ENCODE results near the gene DGCR8. TPM values are rescaled to one million over a fixed set of nuclear protein-coding genes. Genes with fewer than 3 reads are reported as not detected.

DGCR8 gene
- total RNA-seq, 1 experiment from 2014 or later, result 34.7 TPM

DNA sequence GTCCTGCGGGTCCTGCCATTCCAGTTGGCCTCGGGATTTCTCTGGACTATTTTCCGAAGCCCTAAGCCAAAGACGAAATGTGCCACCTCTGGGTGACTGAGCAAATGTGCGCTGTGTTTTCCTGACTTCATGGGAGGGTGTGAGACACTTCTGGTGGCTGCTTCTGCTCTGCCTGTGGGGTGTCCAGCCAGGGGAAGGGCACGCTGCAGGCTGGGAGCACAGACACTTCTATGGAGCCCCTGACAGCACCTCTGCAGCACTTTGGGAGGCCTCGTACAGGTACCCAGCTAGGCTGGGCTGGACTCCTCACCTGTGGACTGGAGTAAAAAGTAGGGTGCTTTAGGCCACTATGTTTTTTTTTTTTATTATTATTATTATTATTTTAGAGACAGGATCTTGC is 41.5 kb upstream of the DGCR8 start:
- Histone ChIP-seq H3K36me3 (ENCODE audit: low read depth) (no peaks in the 10 kb centered on the region), H3K79me2 (ENCODE audit: low read depth) (no peaks in the 10 kb centered on the region), H3K4me3 (no peak overlapping the region), H3K27ac (no peak overlapping the region), H2AFZ (no peak overlapping the region), H3F3A (ENCODE audit: insufficient read depth, low read depth) (no peaks in the 10 kb centered on the region), H3K27me3 (ENCODE audit: insufficient read depth, low read depth) (no peaks in the 10 kb centered on the region), H4K20me1 (ENCODE audit: insufficient read depth) (no peaks in the 10 kb centered on the region), H3K9me3 (ENCODE audit: insufficient read depth, low read depth) (no peaks in the 10 kb centered on the region), H3K4me1 (replicated peaks; ENCODE audit: insufficient read depth) (no peaks in the 10 kb centered on the region), H3K9me2 (ENCODE audit: insufficient read depth) (no peaks in the 10 kb centered on the region), H3K4me2 (no peak overlapping the region)
- intact Hi-C loops (cut with micrococcal nuclease; ENCODE audit: unreplicated experiment), result no loop called here
- TF ChIP-seq, protein P1, sequence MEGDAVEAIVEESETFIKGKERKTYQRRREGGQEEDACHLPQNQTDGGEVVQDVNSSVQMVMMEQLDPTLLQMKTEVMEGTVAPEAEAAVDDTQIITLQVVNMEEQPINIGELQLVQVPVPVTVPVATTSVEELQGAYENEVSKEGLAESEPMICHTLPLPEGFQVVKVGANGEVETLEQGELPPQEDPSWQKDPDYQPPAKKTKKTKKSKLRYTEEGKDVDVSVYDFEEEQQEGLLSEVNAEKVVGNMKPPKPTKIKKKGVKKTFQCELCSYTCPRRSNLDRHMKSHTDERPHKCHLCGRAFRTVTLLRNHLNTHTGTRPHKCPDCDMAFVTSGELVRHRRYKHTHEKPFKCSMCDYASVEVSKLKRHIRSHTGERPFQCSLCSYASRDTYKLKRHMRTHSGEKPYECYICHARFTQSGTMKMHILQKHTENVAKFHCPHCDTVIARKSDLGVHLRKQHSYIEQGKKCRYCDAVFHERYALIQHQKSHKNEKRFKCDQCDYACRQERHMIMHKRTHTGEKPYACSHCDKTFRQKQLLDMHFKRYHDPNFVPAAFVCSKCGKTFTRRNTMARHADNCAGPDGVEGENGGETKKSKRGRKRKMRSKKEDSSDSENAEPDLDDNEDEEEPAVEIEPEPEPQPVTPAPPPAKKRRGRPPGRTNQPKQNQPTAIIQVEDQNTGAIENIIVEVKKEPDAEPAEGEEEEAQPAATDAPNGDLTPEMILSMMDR (conservative IDR thresholded peaks at IDR 0.05), result no peak
- TF ChIP-seq EZH2 (IDR thresholded peaks at IDR 0.05; ENCODE audit: low read depth), result no peak
- no peak for DNase-seq
- ChIA-PET POLR2A (ENCODE audit: unreplicated experiment) (no interaction called here), CTCF (no interaction called here)
- BruUV-seq (replicated peaks), result no TSS peak

- POLR2A ChIA-PET (ENCODE audit: unreplicated experiment), result no interaction called here
- H3K4me2 ChIP-seq, result no peak overlapping the region
- no peaks in the 10 kb centered on the region for H3K27me3 ChIP-seq (ENCODE audit: insufficient read depth, low read depth)
- TF ChIP-seq EZH2 (IDR thresholded peaks at IDR 0.05; ENCODE audit: low read depth), result no peak
- TF ChIP-seq, protein P1 (conservative IDR thresholded peaks at IDR 0.05), result no peak
- intact Hi-C loops (cut with micrococcal nuclease; ENCODE audit: unreplicated experiment), result no loop called here
- no peaks in the 10 kb centered on the region for H3F3A ChIP-seq (ENCODE audit: insufficient read depth, low read depth)
- no peaks in the 10 kb centered on the region for H3K9me2 ChIP-seq (ENCODE audit: insufficient read depth)
- H2AFZ ChIP-seq, result no peak overlapping the region
- CTCF ChIA-PET, result no interaction called here
- H3K4me1 ChIP-seq (replicated peaks; ENCODE audit: insufficient read depth), result no peaks in the 10 kb centered on the region
- no peaks in the 10 kb centered on the region for H3K36me3 ChIP-seq (ENCODE audit: low read depth)
- no peak for DNase-seq
- H4K20me1 ChIP-seq (ENCODE audit: insufficient read depth), result no peaks in the 10 kb centered on the region
- H3K79me2 ChIP-seq (ENCODE audit: low read depth), result no peaks in the 10 kb centered on the region
- no TSS peak for BruUV-seq (replicated peaks)
- no peaks in the 10 kb centered on the region for H3K9me3 ChIP-seq (ENCODE audit: insufficient read depth, low read depth)
- H3K27ac ChIP-seq, result no peak overlapping the region
- no peak overlapping the region for H3K4me3 ChIP-seq
Measured at GRCh38 chr22:20039683-20040325, 40.2 kb upstream of the DGCR8 start.

- Histone ChIP-seq H3K27ac (no peak overlapping the region), H3K9me2 (ENCODE audit: insufficient read depth) (no peaks in the 10 kb centered on the region), H3K27me3 (ENCODE audit: insufficient read depth, low read depth) (no peaks in the 10 kb centered on the region), H3K9me3 (ENCODE audit: insufficient read depth, low read depth) (no peaks in the 10 kb centered on the region), H3K4me3 (no peak overlapping the region), H3K4me1 (replicated peaks; ENCODE audit: insufficient read depth) (no peaks in the 10 kb centered on the region), H4K20me1 (ENCODE audit: insufficient read depth) (no peaks in the 10 kb centered on the region), H3F3A (ENCODE audit: insufficient read depth, low read depth) (no peaks in the 10 kb centered on the region), H3K79me2 (ENCODE audit: low read depth) (no peaks in the 10 kb centered on the region), H3K36me3 (ENCODE audit: low read depth) (no peaks in the 10 kb centered on the region), H2AFZ (no peak overlapping the region), H3K4me2 (no peak overlapping the region)
- no peak for TF ChIP-seq EZH2 (IDR thresholded peaks at IDR 0.05; ENCODE audit: low read depth)
- TF ChIP-seq, protein P1 (conservative IDR thresholded peaks at IDR 0.05), result no peak
- ChIA-PET POLR2A (ENCODE audit: unreplicated experiment) (no interaction called here), CTCF (no interaction called here)
- BruUV-seq (replicated peaks), result no TSS peak
- intact Hi-C loops (cut with micrococcal nuclease; ENCODE audit: unreplicated experiment), result no loop called here
- DNase-seq, result no peak
Measured at GRCh38 chr22:20040327-20041200, 39.5 kb upstream of the DGCR8 start.

Data from PC-9 (cell line).